Mesendoderm (in vitro differentiated cells): Measurements from ENCODE around the gene MRPL52.
"Not testable (repeated sequence)": the region's sequence is repeated elsewhere in the genome, so short reads cannot be mapped to it uniquely, and the experiment has no call there.

Experiments used
- DNase-seq: peaks from one replicate; pipeline ENCODE4 v3.0.0; 2013
- H2AK5ac ChIP-seq: 2 replicates; pipeline ENCODE4 v1.6.1; 2013; ENCODE audit warnings: low read length, inconsistent platforms
- H2BK120ac ChIP-seq: 2 replicates; pipeline ENCODE4 v1.6.1; 2013; ENCODE audit warnings: low read depth, mild to moderate bottlenecking, low read length, moderate library complexity, mixed read lengths
- H2BK15ac ChIP-seq: replicated peaks from 2 replicates; pipeline ENCODE4 v1.6.1; 2013; ENCODE audit warnings: low read depth, mild to moderate bottlenecking, moderate library complexity
- H2BK5ac ChIP-seq: 2 replicates; pipeline ENCODE4 v1.6.1; 2013; ENCODE audit warnings: low read length, inconsistent platforms
- H3K18ac ChIP-seq: 2 replicates; pipeline ENCODE4 v1.6.1; 2013; ENCODE audit warnings: mild to moderate bottlenecking, low read length, mixed read lengths
- H3K23ac ChIP-seq: one replicate; pipeline ENCODE4 v1.6.1; 2013; ENCODE audit warnings: low read length
- H3K27ac ChIP-seq: 2 replicates; pipeline ENCODE4 v1.5.1; 2013; ENCODE audit warnings: low read depth, mild to moderate bottlenecking, inconsistent platforms, low read length, moderate library complexity
- H3K27me3 ChIP-seq: 2 replicates; pipeline ENCODE4 v1.6.1; 2013; ENCODE audit warnings: low read length, control low read depth, mild to moderate bottlenecking, inconsistent platforms; ENCODE audit not compliant: insufficient read depth, poor library complexity
- H3K36me3 ChIP-seq: 2 replicates; pipeline ENCODE4 v1.6.1; 2013; ENCODE audit warnings: low read length, inconsistent platforms; ENCODE audit not compliant: control insufficient read depth, insufficient read depth
- H3K4ac ChIP-seq: one replicate; pipeline ENCODE4 v1.6.1; 2013; ENCODE audit warnings: low read depth, mild to moderate bottlenecking, low read length, moderate library complexity
- H3K4me1 ChIP-seq: 2 replicates; pipeline ENCODE4 v1.6.1; 2013; ENCODE audit warnings: low read depth, low read length, inconsistent platforms; ENCODE audit not compliant: control insufficient read depth
- H3K4me2 ChIP-seq: 2 replicates; pipeline ENCODE4 v1.6.1; 2013; ENCODE audit warnings: low read length
- H3K4me3 ChIP-seq: 2 replicates; pipeline ENCODE4 v1.5.1; 2013; ENCODE audit warnings: mild to moderate bottlenecking, low read length
- H3K56ac ChIP-seq: one replicate; pipeline ENCODE4 v1.6.1; 2013; ENCODE audit warnings: low read length
- H3K79me1 ChIP-seq: 2 replicates; pipeline ENCODE4 v1.6.1; 2013; ENCODE audit warnings: low read length, inconsistent platforms
- H3K79me2 ChIP-seq: 2 replicates; pipeline ENCODE4 v1.6.1; 2013; ENCODE audit warnings: mild to moderate bottlenecking, low read length; ENCODE audit not compliant: control insufficient read depth, insufficient read depth
- H3K9ac ChIP-seq: 2 replicates; pipeline ENCODE4 v1.6.1; 2013; ENCODE audit warnings: low read length, inconsistent platforms
- H4K5ac ChIP-seq: one replicate; pipeline ENCODE4 v1.6.1; 2013; ENCODE audit warnings: low read length
- H4K8ac ChIP-seq: one replicate; pipeline ENCODE4 v1.6.1; 2013; ENCODE audit warnings: low read depth, mild to moderate bottlenecking, control low read depth, low read length, moderate library complexity
- WGBS: extraction: QIAGEN DNeasy Blood & Tissue Kit; methylation state at CpG from one replicate; pipeline ENCODE4 v1.1.7; 2013; ENCODE audit warnings: low lambda C conversion rate, missing lambda C conversion rate; ENCODE audit not compliant: insufficient coverage; ENCODE audit errors: extremely low coverage; 5-methylcytosine and 5-hydroxymethylcytosine counted together

MRPL52 gene

GRCh38 chr14:22852178-22852577 lies 22.5 kb downstream of the MRPL52 start:
- whole genome bisulfite sequencing: no CpG with 5 or more reads among the region's 12 CpGs
- not testable (repeated sequence) for H3K79me2 ChIP-seq, H2BK120ac ChIP-seq, H3K23ac ChIP-seq, H3K4ac ChIP-seq, H4K8ac ChIP-seq, H2AK5ac ChIP-seq, H2BK15ac ChIP-seq, H3K4me2 ChIP-seq, H3K36me3 ChIP-seq, H3K79me1 ChIP-seq, H3K27me3 ChIP-seq, H3K9ac ChIP-seq, DNase-seq, H3K4me3 ChIP-seq, H3K18ac ChIP-seq, H3K56ac ChIP-seq, H4K5ac ChIP-seq, H3K27ac ChIP-seq, H3K4me1 ChIP-seq, H2BK5ac ChIP-seq

- H4K8ac ChIP-seq: no peak overlapping the region
- peak overlapping the region; percentile 11 for H3K9ac ChIP-seq
- H2BK5ac ChIP-seq: no peak overlapping the region
- H3K4ac ChIP-seq: no peak overlapping the region
- H3K36me3 ChIP-seq: no peaks in the 10 kb centered on the region
- no peak overlapping the region for H2BK15ac ChIP-seq
- H3K4me3 ChIP-seq: no peak overlapping the region
- H3K27me3 ChIP-seq: no peaks in the 10 kb centered on the region
- DNase-seq: no peak
- H3K79me1 ChIP-seq: no peaks in the 10 kb centered on the region
- no peak overlapping the region for H3K18ac ChIP-seq
- no peaks in the 10 kb centered on the region for H3K79me2 ChIP-seq
- no CpG with 5 or more reads among the region's 2 CpGs for WGBS
- no peak overlapping the region for H2AK5ac ChIP-seq
- peaks cover 2% of the 10 kb centered on the region for H3K4me1 ChIP-seq
- no peak overlapping the region for H2BK120ac ChIP-seq
- peak overlapping the region; percentile 61 for H3K56ac ChIP-seq
- no peak overlapping the region for H3K27ac ChIP-seq
- no peak overlapping the region for H3K23ac ChIP-seq
- no peak overlapping the region for H4K5ac ChIP-seq
- H3K4me2 ChIP-seq: no peak overlapping the region
These were observed 22.9 kb downstream of the MRPL52 start for GRCh38 chr14:22852599-22852939.

DNA sequence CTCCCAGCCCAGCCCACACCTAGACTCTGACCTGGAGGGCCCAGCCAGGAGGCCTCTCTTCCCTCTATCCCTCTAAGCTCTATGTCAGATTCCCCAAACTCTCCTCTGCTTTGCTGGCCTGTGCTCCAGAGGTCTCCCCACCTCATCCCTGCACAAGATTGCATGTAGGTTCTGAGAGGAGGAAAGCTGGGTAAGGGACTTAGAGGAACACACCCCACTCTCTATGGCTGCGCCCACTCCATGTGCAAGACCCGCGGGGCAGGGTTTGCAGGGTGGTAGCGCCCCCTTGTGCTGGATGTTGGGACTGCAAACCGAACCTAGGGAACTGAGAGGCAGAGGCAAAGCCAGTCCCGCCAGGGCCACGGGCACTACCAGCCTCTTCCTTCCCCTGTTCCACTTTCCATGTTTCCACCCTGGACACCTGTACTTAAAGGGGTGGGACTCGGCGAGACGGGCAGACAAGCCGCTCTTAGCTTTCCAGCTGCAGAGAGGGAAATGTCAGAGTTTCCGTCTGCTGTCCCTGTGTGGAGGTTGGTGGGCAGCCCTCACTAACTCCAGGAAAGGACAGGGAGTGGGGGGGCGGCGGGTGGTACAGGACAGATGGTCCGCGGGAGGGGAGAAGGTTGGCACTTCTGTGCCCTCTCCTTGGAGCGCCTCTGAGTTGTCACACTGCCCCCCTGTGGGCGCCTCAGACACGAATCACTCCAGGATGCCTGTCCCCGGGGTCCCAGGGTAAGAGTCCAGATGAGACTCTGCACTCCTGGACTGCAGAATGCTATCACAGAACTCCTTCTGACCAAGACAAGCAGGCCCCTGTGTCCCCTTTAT lies 23.5 kb downstream of the MRPL52 start:
- Histone ChIP-seq H3K79me2 (no peaks in the 10 kb centered on the region), H3K56ac (peak overlapping the region; percentile 77), H3K4ac (peak overlapping the region; percentile 89), H3K79me1 (no peaks in the 10 kb centered on the region), H2BK5ac (peak overlapping the region; percentile 8), H3K18ac (peak overlapping the region; percentile 35), H2BK15ac (no peak overlapping the region), H4K5ac (no peak overlapping the region), H3K27me3 (no peaks in the 10 kb centered on the region), H2AK5ac (no peak overlapping the region), H3K23ac (no peak overlapping the region), H2BK120ac (no peak overlapping the region), H3K4me1 (peaks cover 2% of the 10 kb centered on the region), H4K8ac (no peak overlapping the region), H3K4me3 (no peak overlapping the region), H3K36me3 (no peaks in the 10 kb centered on the region), H3K9ac (peak overlapping the region; percentile 62), H3K27ac (no peak overlapping the region), H3K4me2 (peak overlapping the region; percentile 19)
- DNase-seq: peak; percentile 89
- WGBS: no CpG with 5 or more reads among the region's 20 CpGs

GRCh38 chr14:22854296-22854695 lies 24.6 kb downstream of the MRPL52 start:
- not testable (repeated sequence) for H3K23ac ChIP-seq, H2AK5ac ChIP-seq, H3K56ac ChIP-seq, H3K27me3 ChIP-seq, H3K4ac ChIP-seq, H3K4me3 ChIP-seq, H3K4me1 ChIP-seq, H3K18ac ChIP-seq, H3K27ac ChIP-seq, H2BK120ac ChIP-seq, H3K4me2 ChIP-seq, H3K79me1 ChIP-seq, H3K9ac ChIP-seq, H3K79me2 ChIP-seq, H4K5ac ChIP-seq, H2BK15ac ChIP-seq, DNase-seq, H2BK5ac ChIP-seq, H3K36me3 ChIP-seq, H4K8ac ChIP-seq
- no CpG with 5 or more reads among the region's 11 CpGs for WGBS

- no peak overlapping the region for H3K9ac ChIP-seq
- no peak overlapping the region for H4K8ac ChIP-seq
- no CpG with 5 or more reads among the region's 8 CpGs for WGBS
- H3K23ac ChIP-seq: no peak overlapping the region
- no peak overlapping the region for H3K4ac ChIP-seq
- no peak overlapping the region for H2AK5ac ChIP-seq
- H2BK120ac ChIP-seq: no peak overlapping the region
- no peaks in the 10 kb centered on the region for H3K79me1 ChIP-seq
- no peak overlapping the region for H2BK15ac ChIP-seq
- no peak overlapping the region for H3K4me3 ChIP-seq
- no peak overlapping the region for H3K18ac ChIP-seq
- no peaks in the 10 kb centered on the region for H3K4me1 ChIP-seq
- H3K56ac ChIP-seq: no peak overlapping the region
- no peaks in the 10 kb centered on the region for H3K27me3 ChIP-seq
- no peaks in the 10 kb centered on the region for H3K36me3 ChIP-seq
- H4K5ac ChIP-seq: no peak overlapping the region
- H3K4me2 ChIP-seq: no peak overlapping the region
- H3K79me2 ChIP-seq: no peaks in the 10 kb centered on the region
- DNase-seq: no peak
- H3K27ac ChIP-seq: no peak overlapping the region
- no peak overlapping the region for H2BK5ac ChIP-seq
These were observed 25.5 kb downstream of the MRPL52 start for GRCh38 chr14:22854963-22855724.
